GM19324 (cell line): Measurements from ENCODE around the gene CTNNA3.

Experiments used
- ATAC-seq: cut with Tn5 transposase; IDR thresholded peaks from one replicate; pipeline ENCODE4 v1.9.1; 2021; ENCODE audit warnings: mild to moderate bottlenecking, moderate library complexity; ENCODE audit not compliant: unreplicated experiment, low FRiP score

The CTNNA3 gene

DNA sequence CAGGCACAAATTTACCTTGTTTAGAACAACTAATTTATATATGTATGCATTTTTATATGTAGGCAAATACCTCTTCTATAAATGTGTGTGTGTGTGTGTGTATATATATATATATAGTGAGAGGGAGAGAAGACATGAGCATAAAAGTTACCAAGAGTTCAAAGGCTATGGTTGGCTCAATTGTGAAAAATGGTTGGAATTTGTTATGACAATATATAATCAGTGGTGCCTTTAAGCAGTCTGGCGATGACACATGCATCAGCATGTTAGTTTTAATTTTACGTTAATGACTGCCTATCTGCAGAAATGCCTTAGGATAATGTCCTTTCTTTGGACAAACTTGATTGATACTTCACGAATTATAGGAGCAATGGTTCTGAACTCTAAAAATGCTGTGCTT is 1750.9 kb downstream of the CTNNA3 start:
- ATAC-seq, result no peak

GRCh38 chr10:65943451-65943850 is 1752.5 kb downstream of the CTNNA3 start:
- no peak for ATAC-seq

DNA sequence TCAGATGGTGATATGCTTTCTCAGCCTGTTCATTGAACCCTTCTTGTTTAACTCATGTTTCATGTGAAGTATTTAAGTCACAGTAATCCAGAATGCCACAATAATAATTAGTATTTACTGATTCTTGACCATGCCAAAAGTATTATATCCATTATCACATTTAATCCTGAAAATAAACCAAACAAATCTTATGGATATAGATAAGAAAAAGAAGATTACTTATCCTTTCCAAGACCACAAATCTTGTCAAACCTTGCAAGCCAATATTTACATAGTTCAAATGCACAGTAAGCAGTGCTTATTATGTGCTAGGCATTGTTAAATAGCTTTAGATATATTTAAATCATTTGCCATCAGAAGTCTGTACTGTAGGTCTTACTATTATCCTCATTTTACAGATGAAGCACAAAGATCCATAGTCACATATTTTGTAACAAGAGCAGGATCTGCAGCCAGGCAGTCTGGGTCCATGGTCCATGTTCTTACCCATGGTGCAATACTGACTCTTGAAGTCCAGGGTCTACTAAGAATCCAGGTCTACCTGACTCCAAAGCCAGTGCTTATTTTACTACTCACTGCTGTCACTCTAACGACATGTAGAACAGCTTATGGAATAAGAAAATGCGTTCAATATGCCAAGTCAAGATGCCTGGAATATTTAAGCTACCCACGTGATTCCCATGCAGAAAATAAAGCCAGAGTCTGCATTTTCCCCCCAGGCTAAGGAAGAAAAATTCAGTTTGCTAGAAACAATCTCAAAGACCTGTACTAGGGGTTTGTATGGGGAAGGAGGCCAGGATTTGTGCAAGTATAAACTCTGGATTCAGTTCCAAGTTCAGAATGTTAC is 1755.0 kb downstream of the CTNNA3 start:
- ATAC-seq, result no peak

DNA sequence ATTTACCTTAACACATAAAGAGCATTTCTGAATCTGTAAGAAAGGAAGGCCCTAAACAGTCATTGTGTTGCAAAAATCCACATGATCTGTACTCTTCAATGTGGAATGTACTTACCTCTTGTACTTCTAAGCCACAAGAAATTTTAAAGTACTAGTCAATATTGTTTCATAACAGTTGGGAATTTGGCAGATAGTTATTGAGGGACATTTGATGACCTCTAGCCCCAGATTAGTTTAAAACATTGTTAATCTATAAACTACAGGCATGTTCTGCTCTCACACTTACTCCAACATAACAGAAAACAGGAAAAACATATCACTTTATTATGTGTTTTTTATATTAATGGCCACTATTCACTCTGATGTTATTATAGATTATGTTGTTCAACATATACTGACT is 1755.9 kb downstream of the CTNNA3 start:
- no peak for ATAC-seq

GRCh38 chr10:65931291-65932070 is 1764.5 kb downstream of the CTNNA3 start:
- no peak for ATAC-seq

GRCh38 chr10:65911151-65911835 is 1784.7 kb downstream of the CTNNA3 start:
- ATAC-seq, result no peak

GRCh38 chr10:65910209-65910608 is 1785.8 kb downstream of the CTNNA3 start:
- ATAC-seq, result no peak

DNA sequence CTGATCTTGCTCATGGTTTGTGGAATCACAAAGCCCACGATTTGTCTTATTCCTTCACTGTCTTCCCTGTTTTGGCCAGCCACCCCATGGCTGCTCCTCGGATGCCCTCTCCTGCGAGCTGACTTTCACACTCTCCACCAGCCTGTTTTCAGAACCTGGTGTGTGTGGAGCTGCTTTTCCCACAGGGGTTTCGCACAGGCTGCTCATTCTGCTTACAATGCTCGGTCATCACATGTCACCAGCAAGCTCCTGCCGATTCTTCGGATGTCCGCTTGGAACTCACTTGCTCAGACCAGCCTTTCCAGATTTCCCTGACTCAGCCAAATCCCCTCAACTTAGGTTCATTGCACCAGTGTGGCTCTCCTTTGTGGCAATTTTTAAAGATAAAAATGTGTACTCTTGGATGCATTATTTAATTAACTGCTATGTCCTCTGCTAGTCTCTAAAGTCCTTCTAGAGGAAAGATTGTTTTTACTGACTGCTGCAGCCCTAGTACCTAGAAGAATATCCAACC is 1788.7 kb downstream of the CTNNA3 start:
- ATAC-seq, result no peak

DNA sequence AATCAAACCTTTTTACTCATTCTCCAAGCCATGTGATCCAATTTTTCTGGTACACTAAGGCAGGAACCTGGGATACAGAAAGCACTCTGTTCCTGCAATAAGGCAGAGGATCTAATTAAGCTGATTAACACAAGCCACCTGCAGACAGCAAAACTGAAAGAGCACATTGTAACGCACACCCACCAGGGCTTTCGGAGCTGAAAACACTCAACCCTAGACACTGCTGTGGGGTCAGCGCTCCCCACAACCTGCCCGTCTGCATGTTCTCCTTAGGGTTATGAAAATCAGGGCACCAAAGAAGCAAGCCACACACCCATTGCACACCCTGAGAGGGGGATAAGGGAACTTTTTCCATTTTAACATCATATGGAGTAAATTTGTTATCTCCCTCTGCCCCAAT is 1792.4 kb downstream of the CTNNA3 start:
- no peak for ATAC-seq

- no peak for ATAC-seq
These were observed 1795.7 kb downstream of the CTNNA3 start for GRCh38 chr10:65900271-65900670.

DNA sequence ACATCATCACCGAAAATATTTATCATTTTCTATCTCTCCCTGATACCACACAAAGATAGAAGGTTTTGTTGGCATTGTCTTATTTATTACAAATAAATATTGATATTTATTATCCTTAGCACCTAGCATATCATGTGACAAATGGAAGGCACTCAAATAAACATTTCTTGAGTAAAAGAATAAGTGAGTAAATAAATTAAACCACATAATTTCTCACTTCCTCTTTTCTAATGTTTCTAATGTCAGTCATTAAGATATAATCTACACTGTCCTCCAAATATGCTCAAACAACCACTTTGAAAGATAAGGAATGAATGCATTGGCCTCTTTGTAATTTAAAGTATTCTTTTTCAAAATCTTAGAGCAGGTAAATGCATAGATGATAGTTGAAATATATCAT is 1797.9 kb downstream of the CTNNA3 start:
- ATAC-seq, result no peak

DNA sequence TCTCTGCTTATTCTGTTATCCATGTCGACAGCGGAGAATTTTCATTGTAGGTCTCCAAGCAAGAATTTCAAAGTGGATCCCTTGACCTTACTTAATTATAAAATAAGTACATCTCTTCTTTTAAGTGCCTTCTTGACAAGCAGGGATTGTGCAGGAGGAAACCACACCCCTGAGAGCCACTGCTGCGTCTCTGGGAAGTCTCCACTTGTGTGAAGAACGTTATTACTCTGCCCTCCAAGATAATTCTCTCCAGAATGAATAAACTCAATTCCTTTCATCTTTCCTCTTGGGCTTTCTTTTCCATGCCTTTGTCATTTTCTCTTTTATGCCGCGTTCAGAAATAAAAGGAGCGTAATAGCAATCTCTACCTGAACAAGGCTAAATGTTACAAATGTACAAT is 1801.0 kb downstream of the CTNNA3 start:
- no peak for ATAC-seq

DNA sequence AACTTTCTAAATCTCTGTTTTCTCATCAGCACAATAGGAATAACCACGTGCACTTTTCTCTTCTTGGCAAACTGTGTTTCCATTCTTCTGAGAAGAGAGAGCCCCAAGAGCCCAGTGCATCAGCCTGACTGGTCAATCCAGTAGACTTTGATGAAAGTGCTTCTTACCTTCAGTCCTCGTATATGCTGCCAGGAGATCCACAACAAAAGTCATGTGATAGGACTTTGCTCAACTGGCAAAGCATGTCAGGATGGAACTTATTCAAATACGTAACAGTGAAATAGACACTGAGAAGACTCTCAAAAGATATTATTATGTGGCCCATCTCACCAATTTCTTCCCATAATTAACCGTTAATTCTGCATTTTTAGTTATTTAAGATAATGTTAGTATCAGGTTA is 1801.6 kb downstream of the CTNNA3 start:
- no peak for ATAC-seq

DNA sequence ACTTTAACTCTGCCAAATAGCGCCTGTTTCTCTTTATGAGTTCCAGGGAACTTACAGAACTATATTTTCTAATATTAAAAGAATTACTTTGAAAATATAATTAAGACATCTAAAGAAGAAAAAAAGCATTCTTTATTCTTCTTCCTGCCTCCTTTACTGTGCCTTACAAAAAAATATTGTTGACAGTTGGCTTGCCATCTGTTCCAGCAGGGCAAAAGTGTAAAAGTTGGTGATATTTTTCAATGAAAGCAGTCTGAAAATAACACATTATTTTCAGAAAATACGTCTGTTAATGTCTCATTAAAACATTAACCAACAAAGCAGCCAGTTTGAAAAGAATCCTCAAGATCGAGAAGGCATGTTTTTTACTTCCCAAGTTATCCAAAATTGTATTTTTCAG is 1802.3 kb downstream of the CTNNA3 start:
- no peak for ATAC-seq

- no peak for ATAC-seq
These were observed 1803.7 kb downstream of the CTNNA3 start for GRCh38 chr10:65892284-65892683.

DNA sequence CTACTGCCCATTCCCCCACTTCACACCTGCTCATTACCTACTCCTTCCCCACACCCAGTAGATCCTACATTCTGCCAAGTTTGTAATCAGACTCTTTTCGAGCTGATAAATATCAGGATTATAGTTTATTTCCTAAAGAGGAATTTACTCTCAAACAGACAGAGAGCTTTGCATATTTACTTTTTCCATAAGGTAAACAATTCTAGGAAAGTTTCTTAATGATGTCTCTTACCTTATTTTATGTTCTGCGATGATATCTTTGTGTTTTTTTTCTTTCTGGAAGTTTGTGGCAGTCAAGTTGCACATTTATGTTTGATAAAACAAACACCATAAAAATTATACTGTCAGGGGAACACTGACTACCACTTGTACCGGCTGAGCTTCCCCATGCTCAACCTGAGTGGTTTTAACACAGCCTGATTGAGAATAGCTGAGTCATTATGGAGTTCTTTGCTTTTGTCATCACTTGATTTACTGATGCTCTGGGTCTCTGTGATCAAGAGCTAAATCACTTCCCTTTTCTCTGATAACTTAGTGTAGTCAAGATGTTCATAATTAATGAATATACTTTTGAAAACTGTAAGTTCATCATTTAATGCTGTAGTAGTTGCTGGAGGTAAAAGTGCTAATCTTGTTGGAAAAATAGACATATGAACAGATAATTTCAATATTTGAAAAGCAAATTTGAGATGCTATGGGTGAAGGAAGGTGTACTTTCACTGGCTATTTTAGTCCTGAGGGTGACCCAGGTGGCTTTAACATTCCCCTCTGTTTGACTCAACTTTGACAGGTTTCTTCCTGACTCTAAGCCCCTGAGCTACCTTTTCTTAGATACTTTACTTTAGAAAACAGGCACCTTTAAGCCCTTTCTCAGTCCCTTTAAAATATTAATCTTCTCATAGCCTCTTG is 1804.7 kb downstream of the CTNNA3 start:
- ATAC-seq, result no peak

GRCh38 chr10:65864529-65864928 is 1831.5 kb downstream of the CTNNA3 start:
- ATAC-seq, result no peak

DNA sequence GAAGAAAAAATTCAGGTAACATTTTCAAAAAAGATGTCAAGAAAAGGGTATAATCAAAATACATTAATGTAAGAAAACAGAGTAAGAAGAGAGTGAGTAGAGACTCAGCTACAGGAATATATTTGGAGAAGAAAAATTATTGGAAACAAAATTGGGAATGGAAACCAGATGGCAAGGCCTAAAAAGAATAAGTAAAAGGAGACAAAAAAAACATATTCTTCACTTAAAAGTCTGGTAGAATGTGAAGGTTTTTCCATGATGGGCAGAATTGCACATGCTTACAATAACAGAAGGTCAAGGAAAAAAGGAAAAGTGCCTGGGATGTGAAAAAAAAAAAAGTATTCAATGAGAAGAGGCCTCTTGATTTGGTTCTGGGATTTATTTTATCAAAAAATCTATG is 1832.0 kb downstream of the CTNNA3 start:
- no peak for ATAC-seq
